Neural cell (in vitro differentiated cells): ENCODE measurements around the gene SSR3. TPM values are rescaled to one million over a fixed set of nuclear protein-coding genes. Genes with fewer than 3 reads are reported as not detected.
"Not testable (repeated sequence)": the region's sequence is repeated elsewhere in the genome, so short reads cannot be mapped to it uniquely, and the experiment has no call there.

Source experiments
- H2AFZ ChIP-seq: fragments of 200-600, 300-800 bp; sonication (generic), shearing (Covaris generic); 2 replicates; pipeline ENCODE4 v1.6.0; 2014; ENCODE audit warnings: low read depth, mild to moderate bottlenecking, antibody characterized with exemption, low read length, moderate library complexity
- H3F3A ChIP-seq: fragments of 200-600 bp; shearing (Covaris generic); 2 replicates; pipeline ENCODE4 v1.6.1; 2016; ENCODE audit warnings: mild to moderate bottlenecking, moderate library complexity, mixed read lengths, antibody characterized with exemption, low read length; ENCODE audit not compliant: insufficient read depth, poor library complexity, severe bottlenecking
- H3K27ac ChIP-seq: fragments of 200-600, 300-800 bp; sonication (generic), shearing (Covaris generic); 2 replicates; pipeline ENCODE4 v1.5.1; 2014; ENCODE audit warnings: mild to moderate bottlenecking, low read length, moderate library complexity
- H3K27me3 ChIP-seq: fragments of 300-800, 200-600 bp; sonication (generic), shearing (Covaris generic); 2 replicates; pipeline ENCODE4 v1.6.0; 2014; ENCODE audit warnings: mild to moderate bottlenecking, low read depth, low read length, moderate library complexity; ENCODE audit not compliant: insufficient read depth
- H3K36me3 ChIP-seq: fragments of 300-800, 200-600 bp; sonication (generic), shearing (Covaris generic); 2 replicates; pipeline ENCODE4 v1.5.1; 2014; ENCODE audit warnings: mild to moderate bottlenecking, antibody characterized with exemption, low read length, moderate library complexity; ENCODE audit not compliant: insufficient read depth
- H3K4me2 ChIP-seq: fragments of 300-800, 200-600 bp; sonication (generic), shearing (Covaris generic); 2 replicates; pipeline ENCODE4 v1.6.0; 2014; ENCODE audit warnings: mild to moderate bottlenecking, low read length
- H3K4me3 ChIP-seq: fragments of 300-800, 200-600 bp; sonication (generic), shearing (Covaris generic); 2 replicates; pipeline ENCODE4 v1.5.1; 2014; ENCODE audit warnings: mild to moderate bottlenecking, low read length, moderate library complexity
- H3K79me2 ChIP-seq: fragments of 200-600 bp; shearing (Covaris generic); replicated peaks from 2 replicates; pipeline ENCODE4 v1.6.0; 2014; ENCODE audit warnings: mild to moderate bottlenecking, low read length, moderate library complexity; ENCODE audit not compliant: insufficient read depth
- H3K9ac ChIP-seq: fragments of 300-800, 200-600 bp; sonication (generic), shearing (Covaris generic); 2 replicates; pipeline ENCODE4 v1.6.1; 2016; ENCODE audit warnings: mild to moderate bottlenecking, low read length, mixed read lengths
- H3K9me2 ChIP-seq: fragments of 200-600 bp; shearing (Covaris generic); 2 replicates; pipeline ENCODE4 v1.6.1; 2016; ENCODE audit warnings: mild to moderate bottlenecking, low read length, mixed read lengths; ENCODE audit not compliant: insufficient read depth
- H3K9me3 ChIP-seq: fragments of 200-600, 300-800 bp; sonication (generic), shearing (Covaris generic); 2 replicates; pipeline ENCODE4 v1.6.1; 2016; ENCODE audit warnings: mild to moderate bottlenecking, mixed run types, low read length, moderate library complexity, mixed read lengths
- H4K20me1 ChIP-seq: fragments of 200-600 bp; shearing (Covaris generic); 2 replicates; pipeline ENCODE4 v1.6.1; 2016; ENCODE audit warnings: mild to moderate bottlenecking, mixed run types; ENCODE audit not compliant: insufficient read depth
- CTCF ChIP-seq: fragments of 450-650 bp; IDR thresholded peaks from 2 replicates; pipeline ENCODE4 v1.5.1; 2014; ENCODE audit warnings: antibody characterized with exemption, mild to moderate bottlenecking, moderate library complexity; ENCODE audit not compliant: poor library complexity, severe bottlenecking
- EP300 ChIP-seq: fragments of 450-650 bp; conservative IDR thresholded peaks from 2 replicates; pipeline ENCODE4 v1.6.1; 2014; ENCODE audit warnings: antibody characterized with exemption, mild to moderate bottlenecking, moderate library complexity; ENCODE audit not compliant: poor library complexity, severe bottlenecking
- EZH2 ChIP-seq: fragments of 200-600, 300-800 bp; shearing (Covaris generic), sonication (generic); IDR thresholded peaks from 2 replicates; pipeline ENCODE4 v1.6.1; 2014; ENCODE audit warnings: antibody characterized with exemption, low read length, borderline replicate concordance, mild to moderate bottlenecking; ENCODE audit not compliant: insufficient read depth, poor library complexity, severe bottlenecking
- MXI1 ChIP-seq: fragments of 450-650 bp; conservative IDR thresholded peaks from 2 replicates; pipeline ENCODE4 v1.6.1; 2014; ENCODE audit warnings: antibody characterized with exemption, mild to moderate bottlenecking; ENCODE audit not compliant: poor library complexity, severe bottlenecking
- REST ChIP-seq: IDR thresholded peaks from 2 replicates; pipeline ENCODE4 v1.6.1; 2012; ENCODE audit warnings: borderline replicate concordance
- SMC3 ChIP-seq: fragments of 450-650 bp; conservative IDR thresholded peaks from 2 replicates; pipeline ENCODE4 v1.6.1; 2014; ENCODE audit warnings: antibody characterized with exemption, mild to moderate bottlenecking, moderate library complexity; ENCODE audit not compliant: poor library complexity
- TAF1 ChIP-seq: IDR thresholded peaks from 2 replicates; pipeline ENCODE4 v1.6.1; 2012; ENCODE audit warnings: low read depth
- polyA plus RNA-seq: library from polyadenylated mRNA; depleted of rRNA; stranded (reverse); fragments of >200 nt; gene quantifications from 2 replicates; pipeline ENCODE4 v1.2.3, GENCODE V29; 2014

SSR3 gene
- polyA plus RNA-seq, 1 donor from 2014 or later, result 85.6 TPM

- no peaks in the 10 kb centered on the region for H4K20me1 ChIP-seq
- no peak overlapping the region for H3K27ac ChIP-seq
- no peaks in the 10 kb centered on the region for H3K36me3 ChIP-seq
- no peak overlapping the region for H3K9ac ChIP-seq
- no peaks in the 10 kb centered on the region for H3K27me3 ChIP-seq
- H3K4me2 ChIP-seq, result no peak overlapping the region
- no peaks in the 10 kb centered on the region for H3K9me2 ChIP-seq
- H3F3A ChIP-seq, result no peaks in the 10 kb centered on the region
- H3K4me3 ChIP-seq, result no peak overlapping the region
- no peaks in the 10 kb centered on the region for H3K9me3 ChIP-seq
- TF ChIP-seq SMC3, result no peak
- TF ChIP-seq TAF1, result no peak
- no peak for TF ChIP-seq EZH2
- no peak for TF ChIP-seq EP300
- no peak for TF ChIP-seq CTCF
- no peak for TF ChIP-seq MXI1
- TF ChIP-seq REST, result no peak
- no peak overlapping the region for H2AFZ ChIP-seq
- no peaks in the 10 kb centered on the region for H3K79me2 ChIP-seq
These were observed 20.7 kb upstream of the SSR3 start for GRCh38 chr3:156575641-156576040.

GRCh38 chr3:156569881-156570280, 15.0 kb upstream of the SSR3 start:
- not testable (repeated sequence) for H3K27ac ChIP-seq, H3K9me2 ChIP-seq, H4K20me1 ChIP-seq, H3K27me3 ChIP-seq, H3F3A ChIP-seq, H3K36me3 ChIP-seq, H3K4me2 ChIP-seq, H3K9me3 ChIP-seq, H3K4me3 ChIP-seq, H3K79me2 ChIP-seq, H2AFZ ChIP-seq, H3K9ac ChIP-seq

GRCh38 chr3:156569016-156569415, 14.1 kb upstream of the SSR3 start:
- not testable (repeated sequence) for H2AFZ ChIP-seq, H3K36me3 ChIP-seq, H3K79me2 ChIP-seq, H3K27ac ChIP-seq, H4K20me1 ChIP-seq, H3F3A ChIP-seq, H3K4me3 ChIP-seq, H3K27me3 ChIP-seq, H3K9ac ChIP-seq, H3K9me3 ChIP-seq, H3K4me2 ChIP-seq, H3K9me2 ChIP-seq
